GM19351 (cell line): ENCODE data around the gene GATM.
"Not testable (repeated sequence)": the region's sequence is repeated elsewhere in the genome, so short reads cannot be mapped to it uniquely, and the experiment has no call there.

Experiments used
- ATAC-seq: cut with Tn5 transposase; IDR thresholded peaks from one replicate; pipeline ENCODE4 v1.9.1; 2021; ENCODE audit warnings: mild to moderate bottlenecking, moderate library complexity; ENCODE audit not compliant: unreplicated experiment

The GATM gene

DNA sequence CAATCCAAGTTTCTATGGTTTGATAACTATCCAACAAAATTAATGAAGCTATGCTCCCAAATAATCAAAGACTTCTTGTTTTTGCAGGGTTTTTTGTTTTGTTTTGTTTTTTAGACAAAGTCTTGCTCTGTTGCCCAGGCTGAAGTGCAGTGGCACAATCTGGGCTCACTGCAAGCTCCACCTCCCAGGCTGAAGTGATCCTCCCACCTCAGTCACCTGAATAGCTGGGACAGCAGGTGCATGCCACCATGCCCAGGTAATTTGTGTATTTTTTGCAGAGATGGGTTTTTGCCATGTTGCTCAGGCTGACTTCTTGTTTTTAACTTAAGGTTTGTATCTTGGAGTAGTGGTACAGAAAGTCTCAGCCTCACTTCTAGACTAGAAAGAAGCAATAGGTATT, 11.0 kb upstream of the GATM start:
- ATAC-seq = no peak

DNA sequence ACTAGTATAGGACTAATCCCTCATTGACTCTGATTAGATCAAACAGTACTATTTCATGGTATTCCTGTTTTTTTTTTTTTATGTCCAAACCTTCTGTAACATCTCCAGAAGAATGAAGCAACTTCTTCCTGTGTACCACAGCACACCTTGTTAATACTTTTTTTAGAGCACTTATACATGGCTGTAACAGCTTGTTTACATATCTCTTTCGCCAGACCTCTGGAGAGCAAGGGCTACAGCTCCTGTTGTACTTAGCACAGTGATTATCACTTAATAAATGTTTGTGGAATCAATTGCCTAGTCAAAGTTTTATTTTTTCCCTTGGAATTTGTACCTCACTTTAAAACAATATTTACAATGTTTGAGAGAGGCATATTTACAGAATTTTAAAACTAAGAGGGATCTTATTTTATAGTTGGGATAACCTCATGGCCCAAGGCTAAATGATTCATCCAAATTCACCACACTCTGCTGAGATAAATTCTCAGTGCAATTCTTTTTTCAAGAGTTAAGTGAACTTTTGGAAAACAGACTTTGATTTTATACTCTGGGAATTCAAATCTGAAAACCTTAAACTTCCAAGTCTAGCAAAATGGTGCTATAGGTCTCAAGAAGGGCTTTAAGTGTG, 9.2 kb upstream of the GATM start:
- ATAC-seq = no peak

- no peak for ATAC-seq
Observed at GRCh38 chr15:45386974-45387373, 8.6 kb upstream of the GATM start.

- no peak for ATAC-seq
Observed at GRCh38 chr15:45386420-45386819, 8.1 kb upstream of the GATM start.

GRCh38 chr15:45385590-45385989, 7.2 kb upstream of the GATM start:
- ATAC-seq = no peak

- no peak for ATAC-seq
Observed at GRCh38 chr15:45384700-45385099, 6.4 kb upstream of the GATM start.

DNA sequence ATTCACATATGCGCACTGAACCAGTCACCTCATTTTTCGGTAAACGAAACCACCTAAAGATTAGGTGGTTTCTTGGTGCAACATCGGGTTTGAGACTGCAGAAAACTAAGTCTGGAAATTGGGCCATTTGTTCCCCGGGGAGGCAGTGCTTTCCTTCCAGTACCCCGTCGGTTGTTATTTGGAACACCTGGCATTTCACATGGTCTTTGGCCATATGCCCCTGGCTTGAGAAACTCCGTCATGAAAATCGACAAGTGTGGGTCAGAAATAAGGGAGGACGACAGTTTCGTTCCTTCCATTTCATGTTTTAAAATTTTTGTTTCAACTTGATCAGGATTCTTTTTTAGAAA, 544 bp upstream of the GATM start:
- no peak for ATAC-seq

DNA sequence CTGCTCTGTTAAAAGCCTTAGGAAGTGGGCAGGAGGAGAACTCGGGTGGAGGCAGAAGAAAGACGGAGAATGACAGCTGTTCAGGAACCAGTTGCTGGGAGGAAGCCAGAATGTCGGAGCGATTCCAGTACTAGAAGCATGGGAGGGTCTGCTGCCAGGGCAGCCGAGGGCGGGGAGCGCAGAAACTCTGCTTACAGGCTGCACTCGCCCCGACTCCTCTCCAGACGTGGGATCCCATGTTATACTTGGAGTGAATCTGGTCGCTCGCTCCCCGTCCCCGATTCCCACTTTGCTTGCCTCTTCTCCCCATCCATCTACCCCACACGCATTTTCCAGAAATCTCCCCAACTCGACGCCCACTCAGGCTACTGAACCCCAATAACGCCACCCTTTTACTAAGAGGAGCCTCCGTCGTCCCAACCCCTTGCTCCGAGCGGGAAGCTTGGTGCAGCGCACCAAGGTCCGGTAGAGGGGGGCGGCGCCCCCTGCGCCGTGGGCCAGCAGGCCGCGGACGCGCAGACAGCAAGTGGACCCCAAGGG, 665 bp downstream of the GATM start:
- peak; percentile 16 for ATAC-seq

GRCh38 chr15:45376967-45377608, 1.3 kb downstream of the GATM start:
- ATAC-seq = no peak

DNA sequence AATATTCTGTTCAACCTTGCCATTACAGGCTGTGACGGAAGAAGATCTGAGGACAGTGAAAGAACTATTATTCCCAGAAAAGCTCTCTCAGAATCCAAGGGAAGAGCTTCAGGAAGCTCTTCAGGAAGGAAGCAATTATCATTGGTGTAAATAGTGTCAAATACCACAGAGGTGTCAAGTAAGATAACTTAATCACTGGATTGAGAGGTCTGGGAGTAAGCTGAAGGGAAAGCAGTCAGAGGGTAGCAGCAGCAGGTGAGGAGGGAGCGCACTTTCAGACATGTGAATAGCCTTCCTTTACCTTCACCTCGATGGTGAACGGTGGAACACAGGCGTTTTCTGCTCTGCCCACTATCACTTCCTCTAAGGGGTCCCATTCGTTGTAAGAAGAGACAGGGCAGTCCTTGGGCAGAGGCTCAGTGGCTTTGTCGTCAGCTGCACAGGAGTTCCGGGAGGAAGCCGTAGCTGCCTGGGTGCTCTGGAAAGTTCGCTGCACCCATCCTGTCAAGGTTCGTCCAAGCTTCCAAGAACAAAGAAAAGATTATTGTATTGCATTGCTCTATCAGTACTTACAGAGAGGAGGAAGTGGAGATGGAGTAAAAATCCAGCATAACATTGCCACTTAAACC, 1.9 kb downstream of the GATM start:
- ATAC-seq = no peak

DNA sequence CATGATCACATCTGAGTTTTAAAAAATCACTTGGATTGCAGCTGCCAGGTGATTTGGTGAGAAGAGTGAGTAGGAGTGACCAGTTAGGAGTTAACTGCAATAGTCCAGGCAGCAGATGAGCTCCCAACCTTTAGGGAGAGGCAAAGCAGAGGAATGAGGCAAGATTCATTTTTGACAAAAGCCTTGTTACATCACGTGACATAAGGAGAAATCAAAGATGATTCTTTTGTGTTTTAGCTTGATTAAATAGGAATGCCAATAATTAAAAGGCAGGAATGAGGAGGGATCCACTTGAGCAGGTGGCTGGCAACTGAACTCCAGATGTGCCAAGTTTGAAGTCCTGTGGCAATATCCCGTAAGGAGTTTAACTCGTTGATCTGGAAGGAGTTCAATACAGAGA, 2.5 kb downstream of the GATM start:
- no peak for ATAC-seq

DNA sequence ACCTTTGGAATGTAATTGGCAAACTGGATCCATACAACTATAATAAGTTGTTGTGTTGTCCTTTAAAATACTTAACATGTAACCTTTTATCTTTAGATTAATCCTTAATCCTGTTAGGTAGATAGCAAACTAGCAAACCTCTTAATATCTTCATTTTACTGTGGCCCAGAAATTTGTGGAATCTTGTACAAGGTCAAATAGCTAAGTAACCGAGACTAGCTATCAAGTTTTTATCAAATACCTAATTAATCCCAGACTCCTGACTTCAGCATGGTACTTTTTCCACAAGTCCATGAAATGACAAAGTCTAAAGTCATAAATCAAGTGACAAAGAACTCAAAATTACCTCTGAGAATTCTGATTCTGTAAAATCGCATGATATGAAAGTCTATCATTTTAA, 4.4 kb downstream of the GATM start:
- ATAC-seq = no peak

- ATAC-seq = no peak
Observed at GRCh38 chr15:45372041-45372995, 6.0 kb downstream of the GATM start.

DNA sequence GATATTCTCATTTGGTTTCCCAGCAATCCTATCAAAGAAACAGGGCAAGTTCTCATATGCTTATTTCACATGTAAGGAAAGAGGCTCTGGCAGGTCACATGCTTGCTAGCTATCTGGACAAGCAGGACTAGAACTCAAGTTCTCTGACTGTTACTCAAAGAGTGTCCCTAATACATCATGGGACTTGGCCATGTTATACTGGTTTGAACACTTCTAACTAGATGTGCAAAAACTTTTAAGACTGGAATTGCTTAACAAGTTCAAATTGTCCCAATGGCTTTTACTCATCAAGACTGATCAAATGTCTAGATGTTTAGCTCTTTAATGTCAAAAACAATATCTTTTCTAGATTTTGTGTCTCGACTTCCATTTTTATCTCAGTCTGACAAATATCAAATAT, 6.8 kb downstream of the GATM start:
- no peak for ATAC-seq

DNA sequence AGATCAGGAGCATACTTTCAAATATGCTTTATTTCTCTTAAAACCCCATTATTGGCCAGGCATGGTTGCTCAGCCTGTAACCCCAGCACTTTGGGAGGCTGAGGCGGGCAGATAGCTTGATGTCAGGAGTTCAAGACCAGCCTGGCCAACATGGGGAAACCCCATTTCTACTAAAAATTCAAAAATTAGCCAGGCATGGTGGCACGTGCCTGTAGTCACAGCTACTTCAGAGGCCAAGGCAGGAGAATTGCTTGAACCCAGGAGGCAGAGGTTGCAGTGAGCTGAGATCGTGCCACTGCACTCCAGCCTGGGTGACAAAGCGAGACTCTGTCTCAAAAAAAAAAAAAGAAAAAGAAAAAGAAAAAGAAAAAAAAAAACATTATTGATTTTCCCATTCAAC, 8.3 kb downstream of the GATM start:
- ATAC-seq = not testable (repeated sequence)

DNA sequence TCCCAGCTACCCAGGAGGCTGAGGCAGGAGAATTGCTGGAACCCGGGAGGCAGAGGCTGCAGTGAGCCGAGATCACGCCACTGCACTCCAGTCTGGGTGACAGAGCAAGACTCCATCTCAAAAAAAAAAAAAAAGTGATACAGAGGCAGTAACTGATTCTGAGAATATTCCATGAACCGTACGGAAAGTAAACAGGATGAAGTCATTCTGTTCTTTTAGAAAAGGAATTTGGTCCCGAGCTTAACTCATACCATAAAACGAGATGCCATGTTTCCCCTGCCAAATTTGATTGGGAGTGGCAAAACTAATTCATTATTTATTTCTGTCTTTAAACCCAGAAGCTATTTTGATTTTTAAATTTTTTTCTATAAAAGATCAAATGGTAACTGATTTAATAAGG, 11.1 kb downstream of the GATM start:
- ATAC-seq = not testable (repeated sequence)

- ATAC-seq = no peak
Observed at GRCh38 chr15:45364271-45364670, 14.1 kb downstream of the GATM start.

DNA sequence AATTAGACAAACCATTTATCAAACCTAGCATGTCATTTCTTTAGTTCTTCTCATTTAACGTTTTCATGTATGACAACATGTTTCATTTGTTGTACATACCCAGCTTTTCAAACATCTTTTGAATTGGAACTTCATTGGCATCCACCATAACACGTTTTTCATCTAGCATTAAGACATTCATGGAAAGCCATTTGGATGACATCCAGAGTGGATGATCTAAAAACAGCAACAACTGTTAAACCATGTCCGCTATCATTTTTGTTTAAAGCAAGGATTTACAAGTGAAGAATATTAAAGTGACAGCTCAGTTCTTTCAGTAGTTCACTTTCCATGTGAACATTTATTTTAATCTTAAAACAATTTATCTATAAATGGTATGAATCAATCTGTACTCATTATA, 14.5 kb downstream of the GATM start:
- no peak for ATAC-seq

GRCh38 chr15:45363334-45363733, 15.0 kb downstream of the GATM start:
- ATAC-seq = no peak

- no peak for ATAC-seq
Observed at GRCh38 chr15:45362419-45362818, 15.9 kb downstream of the GATM start.

DNA sequence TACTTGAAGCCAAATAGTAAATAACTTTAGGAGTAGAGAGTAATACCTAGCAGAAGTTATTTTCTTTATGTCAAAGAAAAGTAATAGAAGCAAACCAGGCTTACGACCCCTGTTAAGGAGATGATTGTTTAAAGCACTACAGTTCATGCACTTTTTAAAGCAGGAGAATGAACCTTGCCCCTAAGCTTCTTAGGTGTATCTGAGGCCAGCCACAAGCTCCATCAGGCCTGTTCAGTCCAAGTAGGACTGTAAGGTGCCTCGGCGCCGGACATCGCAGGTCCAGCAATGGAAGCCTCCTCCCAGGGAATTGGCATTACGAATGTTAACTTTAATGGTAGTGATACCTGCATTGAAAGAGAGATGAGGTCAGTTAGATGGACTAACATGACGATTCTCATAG, 16.5 kb downstream of the GATM start:
- ATAC-seq = no peak
